Activated T-helper 17 cell treated with anti-CD3 and anti-CD28 coated beads, Interleukin-2, amount 50 U/mL, for 72 hours (primary cell): ENCODE measurements around the gene C1QC. TPM values are rescaled to one million over a fixed set of nuclear protein-coding genes. Genes with fewer than 3 reads are reported as not detected.
"Not testable (repeated sequence)": the region's sequence is repeated elsewhere in the genome, so short reads cannot be mapped to it uniquely, and the experiment has no call there.

Source experiments
- ATAC-seq: fragments of 150-1000 bp; cut with Tn5 transposase; replicated peaks from 2 replicates; pipeline ENCODE4 v1.10.0; 2021; ENCODE audit warnings: mild to moderate bottlenecking, moderate library complexity
- H3K27ac Mint-ChIP-seq: one replicate; pipeline ENCODE4 v1.8.0; 2022; ENCODE audit warnings: mixed read lengths
- H3K27me3 Mint-ChIP-seq: one replicate; pipeline ENCODE4 v1.8.0; 2022; ENCODE audit warnings: mixed read lengths
- H3K36me3 Mint-ChIP-seq: one replicate; pipeline ENCODE4 v1.8.0; 2022; ENCODE audit warnings: low read depth, mild to moderate bottlenecking, mixed read lengths
- H3K4me1 Mint-ChIP-seq: one replicate; pipeline ENCODE4 v1.8.0; 2022; ENCODE audit warnings: mixed read lengths
- H3K4me3 Mint-ChIP-seq: one replicate; pipeline ENCODE4 v1.8.0; 2022; ENCODE audit warnings: mild to moderate bottlenecking, mixed read lengths
- H3K9me3 Mint-ChIP-seq: one replicate; pipeline ENCODE4 v1.8.0; 2022; ENCODE audit warnings: mixed read lengths
- total RNA-seq, 2 donors: library from RNA; stranded (reverse); gene quantifications; one replicate each; pipeline ENCODE4 v1.2.3, GENCODE V29; 2022

The C1QC gene
- total RNA-seq, 2 donors from 2014 or later = not detected

DNA sequence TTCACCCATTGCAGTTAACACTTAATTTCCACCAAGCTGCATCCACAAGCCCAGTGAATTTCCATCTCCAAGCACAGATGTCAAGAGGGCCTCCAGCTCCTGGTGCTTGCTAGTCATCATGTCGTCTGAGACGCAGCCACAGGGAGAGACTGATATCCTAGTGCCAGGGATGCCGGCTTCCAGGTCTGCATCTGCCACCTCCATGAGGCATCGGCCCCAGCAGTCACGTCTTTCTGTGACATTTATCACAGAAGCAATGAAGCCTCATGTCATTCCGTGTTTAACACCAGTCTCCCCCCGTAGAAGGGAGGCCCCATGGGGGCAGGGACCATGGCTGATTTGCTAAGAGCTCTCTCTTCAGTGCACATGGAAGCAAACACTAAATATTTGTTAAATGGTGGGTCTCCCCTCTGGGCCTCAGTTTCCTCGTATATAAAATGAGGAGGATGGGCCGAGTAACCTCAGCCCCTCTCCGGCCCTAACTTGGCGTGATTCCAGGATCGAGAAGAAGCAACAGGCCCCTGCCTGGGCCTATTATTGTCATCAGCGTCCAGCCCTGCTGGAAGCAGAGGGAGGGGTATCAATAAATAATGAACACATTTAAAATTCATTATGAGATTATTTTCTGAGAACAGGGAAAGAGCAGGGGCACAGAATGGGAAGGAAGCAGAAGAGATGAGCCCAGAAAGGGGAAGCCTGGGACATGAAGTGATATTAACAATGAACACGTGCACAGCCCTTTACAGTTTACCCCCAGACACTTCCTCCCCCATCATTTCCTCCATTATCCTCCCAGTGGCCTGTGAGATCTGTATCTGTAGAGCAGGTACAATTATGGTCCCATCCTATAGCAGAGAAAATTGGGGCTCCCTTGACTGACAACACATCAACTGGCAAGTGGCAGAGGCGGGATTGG is 8.8 kb downstream of the C1QC start:
- no peaks in the 10 kb centered on the region for H3K36me3 Mint-ChIP-seq
- no peak overlapping the region for H3K4me3 Mint-ChIP-seq
- H3K27me3 Mint-ChIP-seq = peaks cover 31% of the 10 kb centered on the region
- no peak overlapping the region for H3K27ac Mint-ChIP-seq
- H3K9me3 Mint-ChIP-seq = no peaks in the 10 kb centered on the region
- no peak for ATAC-seq
- H3K4me1 Mint-ChIP-seq = no peaks in the 10 kb centered on the region

GRCh38 chr1:22652881-22653316 is 9.5 kb downstream of the C1QC start, which contains the start of gene C1QB:
Gene C1QB, plus strand, starts transcription at chr1:22653236. Its CDS starts 6,227 bp downstream, at chr1:22659463.
- no peaks in the 10 kb centered on the region for H3K36me3 Mint-ChIP-seq
- H3K27ac Mint-ChIP-seq = no peak within 1 kb of the TSS
- peaks cover 33% of the 10 kb centered on the region for H3K27me3 Mint-ChIP-seq
- no peaks in the 10 kb centered on the region for H3K4me1 Mint-ChIP-seq
- no peaks in the 10 kb centered on the region for H3K9me3 Mint-ChIP-seq
- no peak within 1 kb of the TSS for H3K4me3 Mint-ChIP-seq
- no peak for ATAC-seq

- Mint-ChIP-seq H3K4me1 (no peaks in the 10 kb centered on the region), H3K36me3 (no peaks in the 10 kb centered on the region), H3K9me3 (no peaks in the 10 kb centered on the region), H3K4me3 (no peak overlapping the region), H3K27ac (no peak overlapping the region), H3K27me3 (peaks cover 40% of the 10 kb centered on the region)
- ATAC-seq = no peak
These were observed 11.3 kb downstream of the C1QC start for GRCh38 chr1:22654692-22655091.

DNA sequence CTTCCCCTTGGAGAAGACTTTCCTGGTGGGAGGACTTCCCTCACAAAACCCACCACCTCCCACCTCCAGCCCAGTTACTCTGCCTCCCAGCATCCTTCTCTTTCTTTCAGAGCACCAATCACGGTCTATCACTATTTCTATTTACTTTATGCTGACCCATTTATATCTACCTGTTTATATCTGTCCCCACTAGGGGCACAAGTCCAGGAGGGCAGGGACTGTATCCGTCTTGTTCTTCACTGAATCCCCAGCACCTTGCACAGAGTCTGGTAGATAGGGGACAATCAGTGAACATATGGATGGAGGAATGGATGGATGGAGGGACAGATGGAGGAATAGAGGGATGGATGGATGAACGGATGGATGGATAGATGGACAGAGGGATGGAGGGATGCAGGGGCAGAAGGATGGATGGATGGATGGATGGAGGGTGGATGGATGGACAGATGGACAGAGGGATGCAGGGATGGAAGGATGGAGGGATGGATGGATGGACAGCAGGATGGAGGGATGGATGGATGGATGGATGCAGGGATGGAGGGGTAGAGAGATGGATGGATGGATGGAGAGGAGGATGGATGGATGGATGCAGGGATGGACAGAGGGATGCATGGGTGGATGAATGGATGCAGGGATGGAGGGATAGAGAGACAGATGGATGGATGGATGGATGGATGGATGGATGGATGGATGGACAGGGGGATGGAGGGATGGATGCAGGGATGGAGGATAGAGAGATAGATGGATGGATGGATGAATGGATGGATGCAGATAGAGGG is 15.1 kb downstream of the C1QC start:
- Mint-ChIP-seq H3K36me3 (no peaks in the 10 kb centered on the region), H3K9me3 (no peaks in the 10 kb centered on the region), H3K27ac (no peak overlapping the region), H3K27me3 (peaks cover 38% of the 10 kb centered on the region), H3K4me1 (no peaks in the 10 kb centered on the region), H3K4me3 (no peak overlapping the region)
- ATAC-seq = no peak

- ATAC-seq = no peak
- H3K27me3 Mint-ChIP-seq = peaks cover 36% of the 10 kb centered on the region
- no peak overlapping the region for H3K27ac Mint-ChIP-seq
- no peak overlapping the region for H3K4me3 Mint-ChIP-seq
- H3K4me1 Mint-ChIP-seq = no peaks in the 10 kb centered on the region
- no peaks in the 10 kb centered on the region for H3K36me3 Mint-ChIP-seq
- no peaks in the 10 kb centered on the region for H3K9me3 Mint-ChIP-seq
These were observed 17.3 kb downstream of the C1QC start for GRCh38 chr1:22660716-22661241.

DNA sequence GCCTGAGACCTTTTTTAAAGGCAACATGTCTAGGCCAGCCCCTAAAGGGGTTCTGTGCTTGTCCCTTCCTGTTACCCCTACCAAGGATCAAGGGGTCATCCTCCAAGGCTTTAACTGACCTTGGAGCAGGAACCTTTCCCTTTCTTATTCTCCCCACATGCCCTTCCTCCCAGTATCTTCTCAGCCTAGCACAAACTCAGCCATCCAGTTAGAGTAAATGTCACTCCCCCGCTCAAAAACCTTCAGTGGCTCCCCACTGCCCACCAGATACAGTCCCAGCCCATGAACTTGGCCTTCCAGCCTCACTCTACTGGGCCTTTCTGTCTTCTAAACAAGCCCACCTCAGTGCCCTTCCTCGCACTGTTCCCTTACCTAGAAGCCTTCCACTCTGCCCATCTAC is 18.4 kb downstream of the C1QC start:
- H3K27me3 Mint-ChIP-seq = peaks cover 32% of the 10 kb centered on the region
- H3K9me3 Mint-ChIP-seq = no peaks in the 10 kb centered on the region
- H3K36me3 Mint-ChIP-seq = no peaks in the 10 kb centered on the region
- H3K27ac Mint-ChIP-seq = no peak overlapping the region
- H3K4me1 Mint-ChIP-seq = no peaks in the 10 kb centered on the region
- no peak overlapping the region for H3K4me3 Mint-ChIP-seq
- no peak for ATAC-seq

DNA sequence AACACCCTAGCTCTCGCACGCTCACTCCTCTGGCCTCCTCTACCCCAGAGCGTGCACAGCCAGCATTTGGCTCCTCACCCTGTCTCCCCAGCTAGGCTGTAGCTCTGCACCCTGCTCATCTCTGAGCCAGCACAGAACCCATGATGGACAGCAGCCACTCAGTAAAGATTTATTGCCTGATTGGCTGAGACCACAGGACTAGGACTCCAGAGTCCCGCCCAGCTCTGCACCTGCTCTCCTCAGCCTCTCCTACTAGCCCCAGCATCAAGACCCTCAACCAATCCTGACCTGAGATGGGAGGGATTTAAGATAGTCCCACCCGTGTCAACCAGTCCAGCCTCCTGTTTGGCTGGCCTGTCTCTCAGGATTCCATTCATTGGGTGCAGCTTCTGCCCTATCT is 18.9 kb downstream of the C1QC start:
- Mint-ChIP-seq H3K27ac (no peak overlapping the region), H3K9me3 (no peaks in the 10 kb centered on the region), H3K4me1 (no peaks in the 10 kb centered on the region), H3K4me3 (no peak overlapping the region), H3K27me3 (peaks cover 30% of the 10 kb centered on the region), H3K36me3 (no peaks in the 10 kb centered on the region)
- no peak for ATAC-seq

GRCh38 chr1:22662986-22663408 is 19.6 kb downstream of the C1QC start:
- Mint-ChIP-seq H3K4me1 (no peaks in the 10 kb centered on the region), H3K27me3 (peaks cover 32% of the 10 kb centered on the region), H3K4me3 (no peak overlapping the region), H3K27ac (no peak overlapping the region), H3K36me3 (no peaks in the 10 kb centered on the region), H3K9me3 (no peaks in the 10 kb centered on the region)
- ATAC-seq = no peak

DNA sequence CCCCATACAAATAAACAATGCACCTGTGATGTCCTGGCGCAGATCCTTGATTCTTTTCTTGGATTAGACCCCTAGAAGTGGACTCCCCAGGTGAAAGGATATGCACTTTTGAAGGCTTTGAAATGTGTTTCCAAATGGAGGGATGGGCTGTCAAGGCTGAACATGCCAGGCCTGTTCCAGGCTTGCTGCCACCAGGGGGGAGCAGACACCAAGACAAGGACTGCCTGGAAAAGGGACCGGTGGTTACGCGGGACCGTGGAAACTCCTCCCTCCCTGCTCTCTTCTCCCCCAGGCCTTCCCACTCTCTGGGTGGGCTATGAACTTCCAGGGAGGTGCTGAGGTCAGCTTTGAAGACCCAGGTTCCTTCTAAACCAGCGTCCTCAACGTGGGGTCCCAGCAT is 22.3 kb downstream of the C1QC start:
- Mint-ChIP-seq H3K27me3 (peaks cover 36% of the 10 kb centered on the region), H3K36me3 (no peaks in the 10 kb centered on the region), H3K4me3 (no peak overlapping the region), H3K27ac (no peak overlapping the region), H3K9me3 (no peaks in the 10 kb centered on the region), H3K4me1 (no peaks in the 10 kb centered on the region)
- no peak for ATAC-seq

DNA sequence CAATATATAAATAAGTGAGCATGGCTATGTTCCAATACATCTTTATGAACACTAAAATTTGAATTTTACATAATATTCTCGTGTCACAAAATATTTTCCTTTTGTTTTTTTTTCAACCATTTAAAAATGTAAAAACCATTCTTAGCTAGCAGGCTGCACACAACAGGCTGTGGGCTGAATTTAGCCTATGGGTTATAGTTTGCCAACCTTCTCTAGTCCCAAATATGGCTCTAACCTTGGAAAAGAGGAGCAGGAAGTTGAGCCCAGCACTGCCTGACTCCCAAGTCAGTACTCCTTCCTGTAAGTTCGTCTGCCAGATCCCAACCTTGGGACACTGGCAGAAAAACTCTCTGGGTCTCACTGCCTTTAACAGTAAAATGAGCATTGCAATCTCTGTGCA is 23.0 kb downstream of the C1QC start:
- Mint-ChIP-seq H3K9me3 (no peaks in the 10 kb centered on the region), H3K27ac (no peak overlapping the region), H3K36me3 (no peaks in the 10 kb centered on the region), H3K4me1 (no peaks in the 10 kb centered on the region), H3K4me3 (no peak overlapping the region), H3K27me3 (peaks cover 36% of the 10 kb centered on the region)
- no peak for ATAC-seq

GRCh38 chr1:22668840-22669239 is 25.4 kb downstream of the C1QC start:
- H3K27me3 Mint-ChIP-seq = peaks cover 41% of the 10 kb centered on the region
- not testable (repeated sequence) for H3K4me3 Mint-ChIP-seq, H3K4me1 Mint-ChIP-seq, H3K27ac Mint-ChIP-seq, ATAC-seq, H3K9me3 Mint-ChIP-seq, H3K36me3 Mint-ChIP-seq

GRCh38 chr1:22670352-22670975 is 27.0 kb downstream of the C1QC start:
- Mint-ChIP-seq H3K9me3 (no peaks in the 10 kb centered on the region), H3K27me3 (peaks cover 48% of the 10 kb centered on the region), H3K36me3 (no peaks in the 10 kb centered on the region), H3K4me1 (no peaks in the 10 kb centered on the region), H3K4me3 (no peak overlapping the region), H3K27ac (no peak overlapping the region)
- ATAC-seq = no peak

DNA sequence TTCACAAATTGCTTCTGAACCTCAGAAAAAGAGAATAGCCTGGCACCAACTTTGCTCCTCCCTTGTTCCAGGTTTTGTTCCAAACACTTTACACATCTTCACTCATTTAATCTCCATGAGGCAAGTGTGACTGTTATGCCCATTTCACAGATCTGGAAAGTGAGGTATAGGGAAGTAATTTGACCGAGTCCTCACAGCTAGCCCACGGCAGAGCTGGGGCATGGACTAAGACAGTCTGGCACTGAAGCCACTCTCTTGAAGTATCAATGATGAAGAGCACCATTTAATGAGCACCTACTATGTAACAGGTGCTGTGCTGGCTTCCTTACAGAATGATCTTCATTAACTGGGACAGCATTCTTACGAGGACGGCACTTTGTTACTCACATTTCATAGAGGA is 28.6 kb downstream of the C1QC start:
- no peak for ATAC-seq
- Mint-ChIP-seq H3K36me3 (no peaks in the 10 kb centered on the region), H3K4me3 (no peak overlapping the region), H3K4me1 (no peaks in the 10 kb centered on the region), H3K9me3 (no peaks in the 10 kb centered on the region), H3K27ac (no peak overlapping the region), H3K27me3 (peaks cover 50% of the 10 kb centered on the region)
